ENCODE measurements around the gene DUSP2. TPM values are rescaled to one million over a fixed set of nuclear protein-coding genes. Genes with fewer than 3 reads are reported as not detected.

The DUSP2 gene, protein sequence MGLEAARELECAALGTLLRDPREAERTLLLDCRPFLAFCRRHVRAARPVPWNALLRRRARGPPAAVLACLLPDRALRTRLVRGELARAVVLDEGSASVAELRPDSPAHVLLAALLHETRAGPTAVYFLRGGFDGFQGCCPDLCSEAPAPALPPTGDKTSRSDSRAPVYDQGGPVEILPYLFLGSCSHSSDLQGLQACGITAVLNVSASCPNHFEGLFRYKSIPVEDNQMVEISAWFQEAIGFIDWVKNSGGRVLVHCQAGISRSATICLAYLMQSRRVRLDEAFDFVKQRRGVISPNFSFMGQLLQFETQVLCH
- total RNA-seq = 0.57 TPM in 1 of 2 replicates, not detected in the other

DNA sequence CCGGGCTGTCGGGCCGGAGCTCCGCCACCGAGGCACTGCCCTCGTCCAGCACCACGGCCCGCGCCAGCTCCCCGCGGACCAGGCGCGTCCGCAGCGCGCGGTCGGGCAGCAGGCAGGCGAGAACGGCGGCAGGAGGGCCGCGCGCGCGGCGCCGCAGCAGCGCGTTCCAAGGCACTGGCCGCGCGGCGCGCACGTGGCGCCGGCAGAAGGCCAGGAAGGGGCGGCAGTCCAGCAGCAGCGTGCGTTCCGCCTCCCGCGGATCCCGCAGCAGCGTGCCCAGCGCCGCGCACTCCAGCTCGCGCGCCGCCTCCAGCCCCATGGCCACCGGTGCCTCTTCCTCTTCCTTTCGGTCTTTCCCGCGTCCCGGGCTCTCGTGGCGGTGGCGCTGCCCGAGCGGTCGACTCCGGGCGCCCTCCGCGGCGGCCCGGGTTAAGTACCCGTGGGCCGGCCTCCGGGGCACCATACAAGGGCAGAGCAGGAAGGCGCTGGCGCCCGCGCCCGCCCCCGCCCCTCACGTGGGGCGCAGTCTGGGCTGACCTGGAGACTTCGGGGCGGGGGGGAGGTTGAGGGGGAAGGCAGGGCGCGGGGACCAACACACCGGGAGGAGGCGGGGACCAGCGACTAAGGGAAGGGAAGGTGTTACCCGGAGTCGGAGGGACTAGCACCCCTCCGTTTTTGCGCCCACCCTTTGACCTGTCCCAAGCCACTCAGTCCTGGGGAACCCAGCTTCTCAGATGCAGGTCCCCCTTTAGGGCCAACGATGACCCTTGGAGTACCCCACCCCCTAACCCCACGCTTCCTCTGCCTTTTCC lies at the start of gene DUSP2:
TSS of gene DUSP2 (minus strand) at position 405 of the 812 bp plus-strand sequence. CDS start at position 319, 86 bp downstream.

DNA sequence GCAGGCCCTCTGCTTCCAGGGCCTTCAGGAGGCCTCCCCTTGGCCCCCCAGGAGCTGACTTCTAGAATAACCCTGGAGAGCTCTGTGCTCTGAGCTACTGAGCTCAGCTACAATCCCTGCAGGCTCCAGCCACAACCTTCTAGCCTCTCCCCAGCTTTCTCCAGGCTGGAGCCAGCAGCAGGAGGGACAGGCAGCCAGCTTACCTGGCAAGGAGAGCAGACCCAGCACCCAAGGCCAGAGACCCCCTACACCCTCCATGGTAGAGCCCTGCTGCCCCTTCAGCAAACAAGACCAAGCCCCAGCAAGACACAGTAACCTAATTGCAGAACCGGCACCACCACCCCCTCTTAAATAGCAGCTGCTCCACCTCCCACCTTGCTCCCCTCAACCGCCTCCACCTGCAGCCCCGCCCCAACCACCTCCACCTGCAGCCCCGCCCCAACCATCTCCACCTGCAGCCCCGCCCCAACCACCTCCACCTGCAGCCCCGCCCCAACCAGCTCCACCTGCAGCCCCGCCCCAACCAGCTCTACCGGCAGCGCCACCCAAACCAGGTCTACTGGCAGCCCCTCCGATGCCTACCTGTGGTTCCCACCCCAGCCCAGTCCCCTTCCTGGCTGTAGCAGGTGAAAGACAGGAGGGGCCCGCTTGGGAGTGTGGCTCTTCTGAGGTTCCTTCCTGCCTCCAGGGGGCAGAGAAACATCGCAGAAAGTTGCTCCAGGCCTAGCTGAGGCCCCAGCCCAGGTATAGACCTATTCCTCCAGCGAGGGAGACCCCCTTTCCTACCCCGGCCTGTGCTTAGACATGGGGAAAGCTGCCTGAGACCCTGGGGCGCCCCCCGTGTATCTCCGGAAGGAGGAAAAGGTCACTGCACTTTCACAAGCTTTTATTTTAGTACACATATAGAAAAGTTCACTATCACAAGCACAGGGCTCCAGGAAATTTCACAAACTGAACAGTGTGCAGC lies 6.8 kb downstream of the DUSP2 start, which contains the start of gene ASTL:
TSS of gene ASTL (minus strand) at position 324 of the 967 bp plus-strand sequence. CDS start at position 258, 66 bp downstream.

DNA sequence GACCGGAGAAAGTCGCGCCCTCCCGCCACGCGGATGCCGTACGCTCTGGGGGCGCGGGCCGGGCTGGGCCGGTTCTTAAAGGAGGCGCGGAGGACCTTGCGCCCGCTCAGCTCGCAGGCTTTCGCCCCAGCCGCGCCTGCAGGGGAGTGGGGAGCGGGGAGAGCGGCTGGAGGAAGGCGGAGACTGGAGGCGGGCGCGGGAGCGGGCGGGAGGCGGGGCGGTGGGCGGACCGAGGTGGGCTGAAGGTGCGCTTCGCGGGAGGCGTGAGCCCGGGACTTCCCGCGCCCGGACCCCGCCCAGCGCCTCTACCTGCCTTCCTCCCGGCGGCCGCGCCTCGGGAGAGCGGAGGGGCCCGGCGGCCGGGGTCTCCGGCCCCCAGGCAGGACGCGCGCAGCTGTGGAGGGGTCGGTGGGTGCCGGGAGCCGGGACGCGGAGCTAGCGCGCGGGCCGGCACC lies 28.8 kb downstream of the DUSP2 start, which contains the start of gene ADRA2B:
TSS of gene ADRA2B (minus strand) at position 148 of the 455 bp plus-strand sequence. CDS start 422 bp downstream, outside the sequence.

Other genes starting within 250 kb of the DUSP2 start
- 24.3 and 45.0 TPM in 2 replicates for gene ANKRD36C, start 153.6 kb downstream of the DUSP2 start, total RNA-seq
- gene GPAT2, start 110.5 kb downstream of the DUSP2 start, total RNA-seq = 1.3 TPM in 2 replicates
- not detected in 2 replicates for gene ADRA2B, start 28.9 kb downstream of the DUSP2 start, total RNA-seq
- not detected in 2 replicates for gene ASTL, start 6.9 kb downstream of the DUSP2 start, total RNA-seq
- gene STARD7, start 63.4 kb upstream of the DUSP2 start, total RNA-seq = 80.1 and 253 TPM in 2 replicates
- gene TMEM127, start 120.6 kb upstream of the DUSP2 start, total RNA-seq = 34.6 and 55.1 TPM in 2 replicates
- 80.8 and 115 TPM in 2 replicates for gene CIAO1, start 120.8 kb upstream of the DUSP2 start, total RNA-seq
- gene SNRNP200, start 160.1 kb upstream of the DUSP2 start, total RNA-seq = 55.1 and 71.9 TPM in 2 replicates
- gene ITPRIPL1, start 179.9 kb upstream of the DUSP2 start, total RNA-seq = 0.22 and 1.7 TPM in 2 replicates
- 1.1 and 37.7 TPM in 2 replicates for gene NCAPH, start 190.3 kb upstream of the DUSP2 start, total RNA-seq